BLaER1 treated with 17β-estradiol and CSF1 and Interleukin-3, amounts not matched to agents 10 nM and 100 nM (cell line): ENCODE results near the gene OR51B4.
"Not testable (repeated sequence)": the region's sequence is repeated elsewhere in the genome, so short reads cannot be mapped to it uniquely, and the experiment has no call there.

ENCODE experiments used
- H3K27ac ChIP-seq, 11 experiments: shearing (Covaris generic); formaldehyde crosslinking; 2 replicates each; pipeline ENCODE4 v1.8.1; 2022
- H3K27me3 ChIP-seq, 11 experiments: shearing (Covaris generic); formaldehyde crosslinking; 2 replicates each; pipeline ENCODE4 v1.8.1; 2022
- H3K36me3 ChIP-seq, 11 experiments: shearing (Covaris generic); formaldehyde crosslinking; 2 replicates each; pipeline ENCODE4 v1.8.1; 2022
- H3K4me1 ChIP-seq, 10 experiments: shearing (Covaris generic); formaldehyde crosslinking; 2 replicates each; pipeline ENCODE4 v1.8.1; 2022
- H3K4me2 ChIP-seq, 11 experiments: shearing (Covaris generic); formaldehyde crosslinking; 2 replicates each; pipeline ENCODE4 v1.8.1; 2022
- H3K4me3 ChIP-seq, 10 experiments: shearing (Covaris generic); formaldehyde crosslinking; 2 replicates each; pipeline ENCODE4 v1.8.1; 2022
- H3K9ac ChIP-seq, 11 experiments: shearing (Covaris generic); formaldehyde crosslinking; 2 replicates each; pipeline ENCODE4 v1.8.1; 2022
- H3K9me3 ChIP-seq, 11 experiments: shearing (Covaris generic); formaldehyde crosslinking; replicated peaks in 1 of 11; 2 replicates each; pipeline ENCODE4 v1.8.1; 2022
- H4K20me1 ChIP-seq, 11 experiments: shearing (Covaris generic); formaldehyde crosslinking; 2 replicates each; pipeline ENCODE4 v1.8.1; 2022
- Cebpa-rat ChIP-seq, 11 experiments: shearing (Covaris generic); IDR thresholded peaks; 2 replicates each; pipeline ENCODE4 v1.8.1; 2022

Gene OR51B4

DNA sequence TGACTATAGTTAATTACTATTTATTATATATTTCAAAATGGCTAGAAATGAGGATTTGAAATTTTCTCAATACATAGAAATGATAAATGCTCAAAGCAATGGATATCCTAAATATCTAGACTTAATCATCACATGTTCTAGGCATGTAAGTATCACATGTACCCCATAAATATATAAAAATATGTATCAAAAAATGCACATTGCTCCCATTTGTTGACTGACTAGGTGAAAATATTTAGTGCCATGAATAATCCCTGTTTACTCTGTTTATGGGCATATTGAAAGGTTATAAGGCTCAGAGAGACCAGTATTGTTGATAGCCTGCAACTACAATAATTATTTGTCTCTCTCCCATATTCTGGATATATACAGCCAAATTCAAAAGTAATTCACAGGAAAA, 35.1 kb downstream of the OR51B4 start:
- no peak overlapping the region for H3K27ac ChIP-seq
- H3K36me3 ChIP-seq = no peaks in the 10 kb centered on the region
- H3K4me2 ChIP-seq = no peak overlapping the region
- no peaks in the 10 kb centered on the region for H3K27me3 ChIP-seq
- no peaks in the 10 kb centered on the region for H3K4me1 ChIP-seq
- TF ChIP-seq Cebpa-rat (IDR thresholded peaks at IDR 0.05) = no peak
- no peak overlapping the region for H3K4me3 ChIP-seq
- no peaks in the 10 kb centered on the region for H4K20me1 ChIP-seq
- no peak overlapping the region for H3K9ac ChIP-seq
- H3K9me3 ChIP-seq = no peaks in the 10 kb centered on the region; a peak in 2 of 22 replicates

DNA sequence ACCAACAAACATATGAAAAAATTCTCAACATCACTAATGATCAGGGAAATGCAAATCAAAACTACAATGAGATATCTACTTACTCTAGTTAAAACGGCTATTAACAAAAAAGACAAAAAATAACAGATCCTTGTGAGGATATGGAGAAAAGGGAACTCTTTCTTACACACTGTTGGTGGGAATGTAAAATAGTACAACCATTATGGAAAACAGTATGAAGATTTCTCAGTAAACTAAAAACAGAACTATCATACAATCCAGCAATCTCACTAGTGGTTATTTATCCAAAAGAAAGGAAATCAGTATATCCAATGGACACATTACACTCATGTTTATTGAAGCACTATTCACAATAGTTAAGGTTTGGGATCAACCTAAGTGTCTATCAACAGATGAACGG, 35.9 kb downstream of the OR51B4 start:
- Histone ChIP-seq H3K4me3 (no peak overlapping the region), H3K9me3 (no peaks in the 10 kb centered on the region; a peak in 2 of 22 replicates), H4K20me1 (no peaks in the 10 kb centered on the region), H3K4me2 (no peak overlapping the region), H3K9ac (no peak overlapping the region), H3K36me3 (no peaks in the 10 kb centered on the region), H3K27me3 (no peaks in the 10 kb centered on the region), H3K27ac (no peak overlapping the region), H3K4me1 (no peaks in the 10 kb centered on the region)
- no peak for TF ChIP-seq Cebpa-rat (IDR thresholded peaks at IDR 0.05)

DNA sequence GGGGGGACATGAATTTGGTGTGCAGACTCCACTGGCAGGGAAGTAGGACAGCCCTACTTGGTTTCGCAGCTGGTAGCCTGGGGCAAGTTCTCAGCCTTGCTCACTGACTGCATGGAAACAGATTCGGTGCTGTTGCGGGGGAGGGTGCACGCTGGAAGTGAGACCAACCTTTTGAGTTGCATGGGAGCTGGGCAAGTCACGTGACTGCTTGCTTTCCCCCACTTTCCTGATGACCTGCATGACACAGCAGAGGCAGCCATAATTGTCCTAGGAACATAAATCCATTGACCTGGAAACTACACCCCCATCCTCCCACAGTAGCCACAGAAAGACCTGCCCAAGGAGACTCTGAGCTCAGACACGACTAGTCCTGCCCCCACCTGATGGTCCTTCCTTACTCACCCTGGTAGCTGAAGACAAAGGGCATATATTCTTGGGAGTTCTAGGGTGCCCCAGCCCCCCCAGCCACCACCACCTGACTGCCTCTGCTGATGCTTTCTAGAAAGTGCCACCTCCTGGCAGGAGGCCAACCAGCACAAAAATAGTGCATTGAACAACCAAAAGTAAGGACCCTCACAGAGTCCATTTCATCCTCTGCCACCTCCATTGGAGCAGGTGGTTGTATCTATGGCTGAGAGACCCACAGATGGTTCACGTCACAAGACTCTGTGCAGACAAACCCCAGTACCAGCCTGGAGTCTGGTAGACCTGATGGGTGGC, 43.0 kb downstream of the OR51B4 start:
- no peaks in the 10 kb centered on the region for H3K27me3 ChIP-seq
- no peak overlapping the region for H3K4me2 ChIP-seq
- no peak overlapping the region for H3K27ac ChIP-seq
- H4K20me1 ChIP-seq = no peaks in the 10 kb centered on the region
- peaks cover 0 to 8% (median 0%) of the 10 kb centered on the region in 11 experiments; a peak in 3 of 22 replicates for H3K9me3 ChIP-seq
- no peaks in the 10 kb centered on the region for H3K4me1 ChIP-seq
- no peak overlapping the region for H3K9ac ChIP-seq
- H3K4me3 ChIP-seq = no peak overlapping the region
- H3K36me3 ChIP-seq = no peaks in the 10 kb centered on the region
- no peak for TF ChIP-seq Cebpa-rat (IDR thresholded peaks at IDR 0.05)

DNA sequence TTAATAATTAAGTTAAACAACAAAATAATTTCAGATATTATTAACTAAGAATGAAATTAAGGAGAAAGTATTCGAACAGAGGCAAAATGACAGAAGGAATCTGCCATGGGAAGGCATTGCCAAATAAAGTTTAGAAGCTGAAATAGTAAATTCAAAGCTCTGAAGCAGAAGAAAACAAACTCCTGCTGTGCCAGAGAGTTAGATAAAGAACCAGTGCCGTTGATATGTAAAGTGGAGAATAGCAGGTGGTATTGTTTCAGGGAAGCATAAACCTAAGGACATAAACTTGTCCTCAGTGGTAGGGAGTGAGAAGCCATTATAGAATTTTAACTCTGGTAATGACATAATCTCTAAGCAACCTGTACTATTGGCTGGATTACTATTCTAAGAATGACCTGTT, 44.5 kb downstream of the OR51B4 start:
- Histone ChIP-seq H4K20me1 (no peaks in the 10 kb centered on the region), H3K4me3 (no peak overlapping the region), H3K9me3 (peaks cover 0 to 8% (median 0%) of the 10 kb centered on the region in 11 experiments; a peak in 3 of 22 replicates), H3K27me3 (no peaks in the 10 kb centered on the region), H3K27ac (no peak overlapping the region), H3K9ac (no peak overlapping the region), H3K36me3 (no peaks in the 10 kb centered on the region), H3K4me1 (no peaks in the 10 kb centered on the region), H3K4me2 (no peak overlapping the region)
- no peak for TF ChIP-seq Cebpa-rat (IDR thresholded peaks at IDR 0.05)

DNA sequence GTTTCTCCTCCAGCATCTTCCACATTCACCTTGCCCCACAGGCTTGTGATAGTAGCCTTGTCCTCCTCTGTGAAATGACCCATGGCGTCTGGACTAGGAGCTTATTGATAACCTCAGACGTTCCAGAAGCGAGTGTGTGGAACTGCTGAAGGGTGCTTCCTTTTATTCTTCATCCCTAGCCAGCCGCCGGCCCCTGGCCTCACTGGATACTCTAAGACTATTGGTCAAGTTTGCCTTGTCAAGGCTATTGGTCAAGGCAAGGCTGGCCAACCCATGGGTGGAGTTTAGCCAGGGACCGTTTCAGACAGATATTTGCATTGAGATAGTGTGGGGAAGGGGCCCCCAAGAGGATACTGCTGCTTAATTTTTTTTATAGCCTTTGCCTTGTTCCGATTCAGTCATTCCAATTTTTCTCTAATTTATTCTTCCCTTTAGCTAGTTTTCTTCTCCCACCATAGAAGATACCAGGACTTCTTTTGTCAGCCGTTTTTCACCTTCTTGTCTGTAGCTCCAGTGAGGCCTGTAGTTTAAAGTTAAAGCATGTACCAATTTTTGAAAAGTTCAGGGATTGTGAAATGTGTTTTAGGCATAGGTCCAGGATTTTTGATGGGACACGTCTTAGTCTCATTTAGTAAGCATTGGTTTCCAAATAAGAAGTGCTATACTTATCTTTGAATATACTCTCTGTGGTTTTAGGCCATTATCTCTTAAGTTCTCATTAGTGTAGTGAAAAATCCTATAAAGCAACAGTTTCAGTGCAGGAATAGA, 46.9 kb downstream of the OR51B4 start, which contains the start of gene HBG2:
Gene HBG2 (minus strand): TSS at position 136 of the 768 bp plus-strand sequence. CDS start 53 bp downstream, at position 83.
- not testable (repeated sequence) for H3K27me3 ChIP-seq, H3K36me3 ChIP-seq, H3K4me2 ChIP-seq, H3K27ac ChIP-seq, H4K20me1 ChIP-seq, H3K9ac ChIP-seq, H3K4me3 ChIP-seq, H3K9me3 ChIP-seq, H3K4me1 ChIP-seq

DNA sequence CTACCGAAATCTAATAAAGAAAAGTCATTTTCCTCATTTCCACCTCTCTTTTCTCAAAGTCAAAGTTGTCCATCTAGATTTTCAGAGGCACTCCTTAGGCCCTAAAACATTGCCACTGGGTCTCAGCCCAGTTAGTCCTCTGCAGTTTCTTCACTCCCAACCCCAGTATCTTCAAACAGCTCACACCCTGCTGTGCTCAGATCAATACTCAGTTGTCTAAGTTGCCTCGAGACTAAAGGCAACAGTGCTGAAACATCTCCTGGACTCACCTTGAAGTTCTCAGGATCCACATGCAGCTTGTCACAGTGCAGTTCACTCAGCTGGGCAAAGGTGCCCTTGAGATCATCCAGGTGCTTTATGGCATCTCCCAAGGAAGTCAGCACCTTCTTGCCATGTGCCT, 47.7 kb downstream of the OR51B4 start:
- H4K20me1 ChIP-seq, H3K9me3 ChIP-seq, H3K9ac ChIP-seq, H3K4me2 ChIP-seq, H3K4me1 ChIP-seq, H3K27me3 ChIP-seq, H3K36me3 ChIP-seq, H3K4me3 ChIP-seq, H3K27ac ChIP-seq: not testable (repeated sequence)

- not testable (repeated sequence) for H3K9me3 ChIP-seq, H3K9ac ChIP-seq, H3K27me3 ChIP-seq, H3K36me3 ChIP-seq, H3K4me1 ChIP-seq, H3K4me3 ChIP-seq, H3K27ac ChIP-seq, H4K20me1 ChIP-seq, H3K4me2 ChIP-seq
These were observed 48.3 kb downstream of the OR51B4 start for GRCh38 chr11:5253440-5253839.

DNA sequence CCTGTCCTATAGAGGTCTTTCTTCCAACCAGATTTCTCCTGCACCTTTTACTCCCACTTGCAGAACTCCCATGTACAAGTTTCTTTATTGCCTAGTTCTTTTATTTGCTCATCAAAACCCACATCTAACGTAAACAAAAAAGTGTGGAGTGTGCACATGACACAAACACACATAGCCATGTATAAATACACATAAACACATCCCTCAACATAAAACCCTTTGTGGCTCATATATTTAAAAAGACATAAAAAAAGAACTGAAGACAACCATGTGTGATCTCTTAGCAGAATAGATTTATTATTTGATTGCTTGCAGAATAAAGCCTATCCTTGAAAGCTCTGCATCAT, 48.9 kb downstream of the OR51B4 start:
- H3K9me3 ChIP-seq = no peaks in the 10 kb centered on the region
- no peak overlapping the region for H3K4me2 ChIP-seq
- no peak overlapping the region for H3K27ac ChIP-seq
- H4K20me1 ChIP-seq = no peaks in the 10 kb centered on the region
- H3K4me3 ChIP-seq = no peak overlapping the region
- H3K4me1 ChIP-seq = no peaks in the 10 kb centered on the region
- TF ChIP-seq Cebpa-rat (IDR thresholded peaks at IDR 0.05) = no peak
- H3K27me3 ChIP-seq = no peaks in the 10 kb centered on the region
- H3K9ac ChIP-seq = no peak overlapping the region
- no peaks in the 10 kb centered on the region for H3K36me3 ChIP-seq

DNA sequence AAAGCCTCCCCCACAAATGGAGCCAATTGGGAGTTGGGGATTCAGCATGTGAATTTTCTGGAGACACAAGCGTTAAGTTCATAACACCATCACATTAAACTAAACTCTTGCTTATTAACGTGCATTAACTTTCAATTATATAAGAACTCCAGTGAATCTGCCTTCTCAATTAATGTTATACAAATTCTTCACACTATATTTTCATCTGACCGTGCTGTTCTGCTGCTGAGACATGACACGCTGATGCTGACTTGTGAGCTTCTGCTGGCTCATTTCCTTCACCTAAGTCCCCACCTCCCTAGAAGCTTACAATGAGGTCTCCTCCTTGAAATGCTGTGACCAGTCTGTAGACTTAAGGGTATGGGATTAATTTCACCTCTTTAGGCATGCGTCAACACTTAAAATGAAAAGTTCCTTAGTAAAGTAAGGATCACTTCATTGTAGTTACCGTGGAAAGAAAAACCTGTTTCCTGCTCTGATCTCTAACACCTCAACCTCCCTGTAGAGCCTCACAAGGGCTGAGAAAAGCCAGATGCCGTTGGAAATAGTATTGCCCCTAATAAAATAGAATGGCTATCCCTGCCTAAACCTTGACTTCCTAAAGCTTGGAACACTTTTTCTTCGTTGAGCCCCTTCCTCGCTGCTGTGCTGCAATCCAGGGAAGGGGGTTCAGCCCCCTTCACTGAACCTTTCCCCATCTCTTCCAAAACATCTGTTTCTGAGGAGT, 49.4 kb downstream of the OR51B4 start:
- no peak for TF ChIP-seq Cebpa-rat (IDR thresholded peaks at IDR 0.05)
- H3K4me2 ChIP-seq = no peak overlapping the region
- H3K9me3 ChIP-seq = no peaks in the 10 kb centered on the region
- no peaks in the 10 kb centered on the region for H3K4me1 ChIP-seq
- H3K27me3 ChIP-seq = no peaks in the 10 kb centered on the region
- no peak overlapping the region for H3K9ac ChIP-seq
- H3K36me3 ChIP-seq = no peaks in the 10 kb centered on the region
- H3K27ac ChIP-seq = no peak overlapping the region
- H4K20me1 ChIP-seq = no peaks in the 10 kb centered on the region
- H3K4me3 ChIP-seq = no peak overlapping the region

- Histone ChIP-seq H3K4me3 (no peak overlapping the region), H3K36me3 (no peaks in the 10 kb centered on the region), H3K9ac (no peak overlapping the region)
These were observed 50.0 kb downstream of the OR51B4 start for GRCh38 chr11:5251746-5252145.

More at GRCh38 chr11:5251746-5252145, 50.0 kb downstream of the OR51B4 start:
- Histone ChIP-seq H3K27me3 (no peaks in the 10 kb centered on the region), H3K4me2 (no peak overlapping the region), H3K27ac (no peak overlapping the region), H3K4me1 (no peaks in the 10 kb centered on the region), H4K20me1 (no peaks in the 10 kb centered on the region), H3K9me3 (no peaks in the 10 kb centered on the region)
- TF ChIP-seq Cebpa-rat (IDR thresholded peaks at IDR 0.05) = no peak
